Rectal smooth muscle tissue (tissue), 1 donor: ENCODE measurements around the gene ORAI3.

Source experiments
- H3K27ac ChIP-seq: one replicate; pipeline ENCODE4 v1.7.0; 2013; ENCODE audit warnings: low read depth, low read length, inconsistent platforms
- H3K27me3 ChIP-seq: one replicate; pipeline ENCODE4 v1.7.0; 2013; ENCODE audit warnings: low read length; ENCODE audit not compliant: control insufficient read depth, insufficient read depth
- H3K36me3 ChIP-seq: one replicate; pipeline ENCODE4 v1.7.0; 2013; ENCODE audit warnings: low read length; ENCODE audit not compliant: control insufficient read depth, insufficient read depth
- H3K4me1 ChIP-seq: one replicate; pipeline ENCODE4 v1.7.0; 2013; ENCODE audit warnings: low read length; ENCODE audit not compliant: control insufficient read depth, insufficient read depth
- H3K4me3 ChIP-seq: one replicate; pipeline ENCODE4 v1.7.0; 2013; ENCODE audit warnings: low read length
- H3K9ac ChIP-seq: one replicate; pipeline ENCODE4 v1.7.0; 2013; ENCODE audit warnings: low read length

ORAI3 gene

DNA sequence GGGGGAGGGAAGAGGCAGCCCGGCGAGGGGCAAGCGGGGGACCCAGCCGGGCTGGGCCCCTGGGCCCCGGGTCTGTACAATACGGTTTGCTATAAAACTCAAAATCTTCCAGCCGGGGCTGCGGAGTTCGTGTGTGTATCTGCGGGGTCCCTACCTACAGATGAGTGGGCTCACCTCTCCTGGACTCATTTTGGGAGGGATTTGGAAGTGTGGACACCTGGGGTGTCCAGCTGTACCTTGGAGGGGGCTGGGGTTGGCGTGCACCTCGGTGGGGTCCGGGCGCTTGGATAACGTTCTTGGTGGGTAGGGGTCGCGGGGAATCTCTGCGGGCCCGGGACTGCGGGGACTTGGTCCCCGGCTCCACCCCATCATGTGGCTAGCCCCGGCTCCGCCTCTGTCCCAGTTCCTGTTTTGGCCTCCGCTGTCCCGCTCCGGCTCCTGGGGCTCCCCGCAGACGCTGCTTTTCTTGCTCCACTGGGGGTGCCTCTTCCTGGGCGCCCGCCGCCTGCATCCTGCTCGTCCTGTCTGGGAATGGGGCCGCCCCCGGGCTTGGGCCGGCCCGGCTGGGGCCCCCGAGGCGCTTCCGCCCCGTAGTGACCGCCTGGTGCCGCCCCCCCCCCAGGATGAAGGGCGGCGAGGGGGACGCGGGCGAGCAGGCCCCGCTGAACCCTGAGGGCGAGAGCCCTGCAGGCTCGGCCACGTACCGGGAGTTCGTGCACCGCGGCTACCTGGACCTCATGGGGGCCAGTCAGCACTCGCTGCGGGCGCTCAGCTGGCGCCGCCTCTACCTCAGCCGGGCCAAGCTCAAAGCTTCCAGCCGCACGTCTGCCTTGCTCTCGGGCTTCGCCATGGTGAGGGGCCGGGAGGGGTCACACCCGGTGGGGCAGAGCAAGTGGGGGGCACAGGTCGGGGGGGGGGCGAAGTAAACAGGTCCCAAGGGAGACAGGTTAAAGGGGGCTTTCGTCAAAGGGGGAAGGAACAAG lies at the start of gene ORAI3:
Gene ORAI3 (plus strand): TSS at position 402 of the 983 bp plus-strand sequence. CDS start 222 bp downstream, at position 624.
- Histone ChIP-seq H3K9ac (peak within 1 kb of the TSS; percentile 41), H3K36me3 (peaks cover 6% of the 10 kb centered on the region), H3K27me3 (no peaks in the 10 kb centered on the region), H3K4me1 (peaks cover 15% of the 10 kb centered on the region), H3K4me3 (peak within 1 kb of the TSS; percentile 84), H3K27ac (peak within 1 kb of the TSS; percentile 84)

DNA sequence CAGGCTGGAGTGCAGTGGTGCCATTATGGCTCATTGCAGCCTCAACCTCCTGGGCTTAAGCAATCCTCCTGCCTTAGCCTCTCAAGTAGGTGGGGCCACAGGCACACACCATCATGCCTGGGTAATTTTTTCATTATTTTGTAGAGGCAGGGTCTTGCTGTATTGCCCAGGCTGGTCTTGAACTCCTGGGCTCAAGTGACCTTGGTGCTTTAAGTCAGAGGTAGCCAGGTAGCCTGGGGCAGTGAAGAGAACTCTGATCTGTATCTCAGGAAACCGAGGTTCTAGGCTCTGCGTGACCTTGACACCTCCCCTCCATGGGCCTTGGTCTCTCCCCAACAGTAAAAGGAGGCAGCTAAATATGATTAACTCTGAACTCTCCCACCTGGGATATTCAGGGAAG lies 49.1 kb upstream of the ORAI3 start:
- H3K9ac ChIP-seq: no peak overlapping the region
- no peak overlapping the region for H3K4me3 ChIP-seq
- peaks cover 15% of the 10 kb centered on the region for H3K4me1 ChIP-seq
- no peaks in the 10 kb centered on the region for H3K36me3 ChIP-seq
- H3K27me3 ChIP-seq: no peaks in the 10 kb centered on the region
- no peak overlapping the region for H3K27ac ChIP-seq

DNA sequence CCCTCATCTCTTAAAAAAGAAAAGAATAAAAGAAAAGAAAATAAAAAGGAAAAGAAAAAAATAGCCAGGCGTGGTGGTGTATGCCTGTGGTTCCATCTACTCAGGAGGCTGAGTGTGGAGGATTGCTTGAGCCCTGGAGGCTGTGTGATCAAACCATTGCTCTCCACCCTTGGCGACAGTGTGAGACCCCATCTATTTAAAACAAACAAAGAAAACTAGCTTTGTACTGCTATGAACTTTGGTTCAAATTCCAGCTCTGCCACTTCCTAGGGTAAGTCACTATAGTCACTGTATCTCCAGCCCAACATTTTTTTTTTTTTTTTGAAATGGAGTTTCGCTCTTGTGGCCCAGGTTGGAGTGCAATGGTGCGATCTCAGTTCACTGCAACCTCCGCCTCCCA lies 48.3 kb upstream of the ORAI3 start:
- Histone ChIP-seq H3K27ac (no peak overlapping the region), H3K4me3 (no peak overlapping the region), H3K9ac (no peak overlapping the region), H3K4me1 (peaks cover 10% of the 10 kb centered on the region), H3K27me3 (no peaks in the 10 kb centered on the region), H3K36me3 (no peaks in the 10 kb centered on the region)

DNA sequence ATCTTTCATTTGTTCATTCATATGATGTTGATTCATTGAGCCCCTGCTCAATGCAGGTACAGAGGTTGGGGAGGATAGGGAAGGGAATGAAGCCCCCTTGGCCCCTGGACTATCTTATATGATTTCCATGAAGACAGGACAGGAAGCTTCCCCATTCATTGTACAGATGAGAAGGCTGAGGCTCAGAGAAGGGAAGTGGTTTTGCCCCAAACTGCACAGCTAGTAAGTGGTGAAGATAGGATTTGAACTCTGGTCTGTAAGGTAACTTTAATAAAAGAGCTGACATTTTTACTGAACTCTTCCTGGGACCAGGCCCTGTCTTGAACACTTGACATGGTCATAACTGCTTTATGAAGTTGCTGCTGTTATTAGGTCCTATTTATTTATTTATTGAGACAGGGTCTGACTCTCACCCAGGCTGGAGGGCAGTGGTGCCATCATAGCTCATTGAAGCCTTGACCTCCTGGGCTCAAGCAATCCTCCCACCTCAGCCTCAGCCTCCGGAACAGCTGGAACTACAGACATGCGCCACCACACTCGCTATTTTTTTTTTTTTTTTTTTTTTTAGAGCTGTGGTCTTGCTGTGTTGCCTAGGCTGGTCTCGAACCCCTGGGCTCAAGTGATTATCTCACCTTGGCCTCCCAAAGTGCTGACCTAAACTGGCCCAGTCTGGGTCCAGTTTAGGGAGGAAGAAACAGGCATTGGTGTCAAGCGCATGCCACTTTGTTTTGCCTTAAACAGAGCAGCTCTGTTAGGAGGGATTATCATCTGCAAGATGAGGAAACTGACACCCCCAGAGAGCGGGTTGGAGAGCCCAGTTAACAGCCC lies 47.5 kb upstream of the ORAI3 start:
- H3K9ac ChIP-seq: peak overlapping the region; percentile 38
- H3K27me3 ChIP-seq: no peaks in the 10 kb centered on the region
- H3K27ac ChIP-seq: peak overlapping the region; percentile 74
- peak overlapping the region; percentile 82 for H3K4me3 ChIP-seq
- peaks cover 5% of the 10 kb centered on the region for H3K4me1 ChIP-seq
- H3K36me3 ChIP-seq: no peaks in the 10 kb centered on the region

DNA sequence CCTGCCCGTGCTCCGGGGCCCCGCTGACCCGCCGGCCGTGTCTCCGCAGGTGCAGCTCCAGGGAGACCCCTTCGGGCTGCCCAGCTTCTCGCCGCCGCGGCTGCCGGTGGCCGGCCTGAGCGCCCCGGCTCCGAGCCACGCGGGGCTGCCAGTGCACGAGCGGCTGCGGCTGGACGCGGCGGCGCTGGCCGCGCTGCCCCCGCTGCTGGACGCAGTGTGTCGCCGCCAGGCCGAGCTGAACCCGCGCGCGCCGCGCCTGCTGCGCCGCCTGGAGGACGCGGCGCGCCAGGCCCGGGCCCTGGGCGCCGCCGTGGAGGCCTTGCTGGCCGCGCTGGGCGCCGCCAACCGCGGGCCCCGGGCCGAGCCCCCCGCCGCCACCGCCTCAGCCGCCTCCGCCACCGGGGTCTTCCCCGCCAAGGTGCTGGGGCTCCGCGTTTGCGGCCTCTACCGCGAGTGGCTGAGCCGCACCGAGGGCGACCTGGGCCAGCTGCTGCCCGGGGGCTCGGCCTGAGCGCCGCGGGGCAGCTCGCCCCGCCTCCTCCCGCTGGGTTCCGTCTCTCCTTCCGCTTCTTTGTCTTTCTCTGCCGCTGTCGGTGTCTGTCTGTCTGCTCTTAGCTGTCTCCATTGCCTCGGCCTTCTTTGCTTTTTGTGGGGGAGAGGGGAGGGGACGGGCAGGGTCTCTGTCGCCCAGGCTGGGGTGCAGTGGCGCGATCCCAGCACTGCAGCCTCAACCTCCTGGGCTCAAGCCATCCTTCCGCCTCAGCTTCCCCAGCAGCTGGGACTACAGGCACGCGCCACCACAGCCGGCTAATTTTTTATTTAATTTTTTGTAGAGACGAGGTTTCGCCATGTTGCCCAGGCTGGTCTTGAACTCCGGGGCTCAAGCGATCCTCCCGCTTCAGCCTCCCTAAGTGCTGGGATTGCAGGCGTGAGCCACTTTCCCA lies 46.6 kb upstream of the ORAI3 start:
- peak overlapping the region; percentile 82 for H3K4me3 ChIP-seq
- peak overlapping the region; percentile 92 for H3K27ac ChIP-seq
- no peaks in the 10 kb centered on the region for H3K27me3 ChIP-seq
- no peaks in the 10 kb centered on the region for H3K36me3 ChIP-seq
- H3K9ac ChIP-seq: peak overlapping the region; percentile 86
- H3K4me1 ChIP-seq: peaks cover 3% of the 10 kb centered on the region

DNA sequence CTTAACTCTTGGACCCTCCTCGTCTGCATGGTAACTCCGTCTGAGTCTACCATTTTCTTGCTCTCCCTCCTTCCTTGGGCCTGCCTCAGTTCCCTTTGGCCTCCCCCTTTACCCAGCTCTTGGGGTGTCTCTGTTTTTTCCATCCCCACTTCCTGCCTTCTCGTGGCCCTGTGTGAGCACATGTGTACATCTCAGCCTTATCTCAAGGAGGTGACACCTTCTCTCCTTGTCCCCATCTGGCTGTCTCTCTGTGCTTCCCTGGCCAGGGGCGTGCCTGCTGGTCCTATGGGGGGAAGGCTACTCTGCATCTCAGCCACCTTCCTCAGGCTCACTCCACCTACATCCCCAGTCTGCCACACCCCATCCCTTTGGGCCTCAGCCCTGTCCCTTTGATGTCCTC lies 45.9 kb upstream of the ORAI3 start:
- Histone ChIP-seq H3K27ac (peak overlapping the region; percentile 92), H3K4me3 (no peak overlapping the region), H3K27me3 (no peaks in the 10 kb centered on the region), H3K36me3 (no peaks in the 10 kb centered on the region), H3K9ac (no peak overlapping the region), H3K4me1 (no peaks in the 10 kb centered on the region)

DNA sequence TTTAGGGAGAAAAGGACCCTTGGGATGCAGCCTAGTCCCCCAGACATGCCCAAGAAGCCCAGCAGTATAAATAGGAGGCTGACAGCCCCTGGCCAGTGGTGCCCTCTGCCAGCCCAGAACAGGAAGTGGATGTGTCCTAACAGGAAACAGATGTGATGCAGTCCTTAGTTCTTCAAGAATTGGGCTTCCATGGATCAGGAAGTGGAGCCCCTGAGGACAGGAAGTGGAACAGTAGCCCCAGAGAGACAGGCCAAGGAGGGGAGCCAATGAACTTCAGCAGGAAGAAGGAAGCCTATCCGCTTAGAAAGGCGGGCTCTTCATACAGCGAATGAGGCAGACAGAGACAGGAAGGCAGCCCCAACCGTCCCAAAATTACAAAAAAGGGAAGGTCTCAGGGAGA lies 45.3 kb upstream of the ORAI3 start:
- no peak overlapping the region for H3K9ac ChIP-seq
- H3K4me3 ChIP-seq: no peak overlapping the region
- H3K27me3 ChIP-seq: no peaks in the 10 kb centered on the region
- no peaks in the 10 kb centered on the region for H3K4me1 ChIP-seq
- no peaks in the 10 kb centered on the region for H3K36me3 ChIP-seq
- H3K27ac ChIP-seq: peak overlapping the region; percentile 33

DNA sequence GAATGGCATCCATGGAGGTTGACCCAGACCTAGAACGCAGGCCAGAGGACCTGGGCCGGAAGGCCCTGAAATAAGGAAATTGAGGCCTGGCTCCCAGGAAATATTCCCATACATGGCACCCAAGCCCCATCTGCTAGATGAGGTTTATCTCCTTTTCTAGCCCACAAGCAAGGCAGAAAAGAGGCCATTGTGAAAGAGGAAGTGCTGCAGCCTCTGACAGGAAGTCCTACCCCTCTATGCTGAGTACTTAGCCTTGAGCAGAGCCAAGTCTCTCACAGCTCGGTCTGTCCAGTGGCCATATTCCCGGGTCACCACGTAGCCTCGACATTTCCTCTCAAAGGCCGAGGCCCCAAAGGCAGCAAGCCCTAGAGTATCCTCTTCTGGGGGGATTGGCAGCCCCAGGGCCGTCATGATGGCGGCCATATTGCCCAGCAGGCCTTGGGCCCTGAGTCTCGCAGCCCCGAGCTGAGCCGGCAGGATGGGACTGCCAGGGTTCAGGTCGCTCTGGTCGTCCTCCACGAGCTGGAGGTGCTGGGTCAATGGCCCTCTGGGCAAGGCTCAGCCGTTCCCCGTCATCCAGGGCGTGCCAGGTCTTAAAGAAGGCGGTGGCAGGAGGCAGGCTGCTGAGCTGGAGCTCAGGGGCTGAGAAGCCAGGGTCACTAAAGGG lies 44.6 kb upstream of the ORAI3 start:
- peak overlapping the region; percentile 33 for H3K27ac ChIP-seq
- H3K27me3 ChIP-seq: no peaks in the 10 kb centered on the region
- H3K36me3 ChIP-seq: no peaks in the 10 kb centered on the region
- no peak overlapping the region for H3K9ac ChIP-seq
- no peaks in the 10 kb centered on the region for H3K4me1 ChIP-seq
- H3K4me3 ChIP-seq: no peak overlapping the region

DNA sequence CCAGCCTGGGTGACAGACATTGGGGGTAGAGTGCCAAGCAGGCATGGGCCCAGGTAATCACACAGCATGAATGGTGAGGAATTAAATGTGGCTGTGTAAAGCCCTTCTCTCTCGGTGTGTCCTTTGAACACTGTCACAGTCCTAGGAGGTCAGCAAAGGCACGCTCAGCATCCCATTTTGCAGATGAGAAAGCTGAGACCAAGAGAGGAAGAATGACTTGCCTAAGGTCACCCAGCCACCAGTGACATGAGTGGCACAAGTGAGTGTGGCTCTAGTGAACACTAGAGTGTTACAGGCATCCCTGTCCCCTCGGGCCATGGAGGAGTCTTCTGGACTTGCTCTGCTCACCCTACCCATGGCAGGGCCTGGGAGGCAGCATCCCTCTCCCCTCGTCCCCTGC lies 41.8 kb upstream of the ORAI3 start:
- Histone ChIP-seq H3K4me3 (no peak overlapping the region), H3K27ac (no peak overlapping the region), H3K4me1 (no peaks in the 10 kb centered on the region), H3K36me3 (no peaks in the 10 kb centered on the region), H3K9ac (no peak overlapping the region), H3K27me3 (no peaks in the 10 kb centered on the region)

DNA sequence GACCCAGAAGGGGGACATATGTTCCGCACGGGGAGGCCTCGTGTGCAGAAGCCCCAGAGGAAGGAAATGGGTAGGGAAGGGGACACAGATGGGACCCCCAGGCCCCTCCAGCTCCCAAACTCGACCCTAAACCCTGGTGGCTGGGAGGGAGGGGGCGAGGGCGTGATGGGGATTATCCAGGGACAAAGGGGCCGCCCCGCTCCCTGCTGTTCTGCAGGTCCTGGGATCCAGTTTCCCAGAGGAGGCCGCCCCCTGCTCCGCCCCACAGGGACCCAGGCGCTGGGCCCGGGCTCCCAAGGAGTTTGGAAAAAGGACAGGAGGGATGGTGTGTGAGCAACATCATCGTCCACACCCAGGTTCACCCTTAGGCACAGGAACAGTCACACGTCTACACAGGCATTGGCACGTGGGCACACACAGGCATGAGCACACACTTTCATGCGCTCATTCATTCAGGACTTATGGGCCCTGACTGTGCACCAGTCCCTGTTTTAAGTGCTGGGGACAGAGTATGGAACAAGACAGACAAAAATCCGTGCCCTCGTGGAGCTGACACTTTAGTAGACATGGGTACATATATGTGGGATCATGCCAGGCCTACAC lies 38.3 kb upstream of the ORAI3 start:
- H3K27me3 ChIP-seq: no peaks in the 10 kb centered on the region
- H3K9ac ChIP-seq: no peak overlapping the region
- no peaks in the 10 kb centered on the region for H3K36me3 ChIP-seq
- no peak overlapping the region for H3K27ac ChIP-seq
- H3K4me1 ChIP-seq: no peaks in the 10 kb centered on the region
- H3K4me3 ChIP-seq: no peak overlapping the region

DNA sequence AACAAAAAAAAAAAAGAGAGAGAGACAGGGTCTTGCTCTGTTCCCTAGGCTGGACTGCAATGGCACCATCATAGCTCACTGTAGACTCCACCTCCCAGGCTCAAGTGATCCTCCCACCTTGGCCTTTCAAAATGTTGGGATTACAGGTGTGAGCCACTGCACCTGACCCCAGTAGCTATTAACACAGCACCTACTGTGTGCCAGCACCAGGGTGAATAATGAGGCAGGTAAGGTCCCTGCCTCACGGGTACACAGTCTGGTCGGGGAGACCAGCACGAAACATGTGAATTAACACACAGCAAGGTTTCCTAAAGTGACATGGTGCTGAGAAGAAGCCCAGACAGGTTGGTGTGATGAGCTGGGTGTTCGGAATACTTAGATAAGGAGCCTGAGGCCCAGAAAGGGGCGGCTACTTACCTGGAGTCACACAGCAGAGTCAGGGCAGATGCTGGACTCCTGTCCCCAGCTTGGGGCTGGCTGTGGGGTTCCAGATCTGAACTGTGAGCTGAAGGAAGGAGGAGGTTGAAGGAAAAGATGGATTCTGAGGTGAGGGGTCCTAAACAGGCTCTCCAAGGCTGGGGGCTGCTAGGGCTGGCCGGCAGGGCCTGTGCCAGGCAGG lies 36.0 kb upstream of the ORAI3 start:
- H3K4me1 ChIP-seq: no peaks in the 10 kb centered on the region
- no peaks in the 10 kb centered on the region for H3K27me3 ChIP-seq
- no peak overlapping the region for H3K4me3 ChIP-seq
- H3K27ac ChIP-seq: no peak overlapping the region
- H3K9ac ChIP-seq: no peak overlapping the region
- H3K36me3 ChIP-seq: no peaks in the 10 kb centered on the region
